ENCODE measurements around the gene SERBP1.

GRCh38 chr1:67368046-67368514, 62.1 kb downstream of the SERBP1 start:
- TF ChIP-seq POLR2A (IDR thresholded peaks at IDR 0.05) (no peak), CTCF (IDR thresholded peaks at IDR 0.05) (no peak), POLR2AphosphoS5 (IDR thresholded peaks at IDR 0.05) (no peak), EP300 (IDR thresholded peaks at IDR 0.05) (no peak)

All from upper lobe of left lung (tissue), 4 donors.